ENCODE data around the gene FOXN3. TPM values are rescaled to one million over a fixed set of nuclear protein-coding genes. Genes with fewer than 3 reads are reported as not detected.

FOXN3 gene
- polyA plus RNA-seq, 3 donors, result 38.7 to 57.4 (median 42.0) TPM

GRCh38 chr14:89283327-89284060 lies 133.5 kb downstream of the FOXN3 start:
- Mint-ChIP-seq H3K9me3 (no peaks in the 10 kb centered on the region), H3K4me1 (no peaks in the 10 kb centered on the region), H3K36me3 (peaks cover 44 to 50% of the 10 kb centered on the region in 2 donors), H3K4me3 (no peak overlapping the region), H3K27me3 (ENCODE audit: low read depth in 3 of 3) (peaks cover 0 to 3% (median 0%) of the 10 kb centered on the region in 3 donors), H3K27ac (peak overlapping the region in 4 of 7 donors; percentile 4 to 56 (median 52))
- H3K9me3 ChIP-seq (replicated peaks in 1 of 2; ENCODE audit: control insufficient read depth in 1 of 2, insufficient read depth in 1 of 2, low read length in 2 of 2), result no peaks in the 10 kb centered on the region
- H3K36me3 ChIP-seq (replicated peaks in 1 of 2; ENCODE audit: control insufficient read depth in 1 of 2, insufficient read depth in 2 of 2, low read length in 2 of 2), result peaks cover 16 to 63% of the 10 kb centered on the region in 2 donors
- DNase-seq, result no peak
- H3K4me2 ChIP-seq (replicated peaks; ENCODE audit: extremely low read depth, low read length, poor library complexity, severe bottlenecking), result no peak overlapping the region
- TF ChIP-seq CTCF (IDR thresholded peaks at IDR 0.05), result no peak
- no peak overlapping the region for H3K4me3 ChIP-seq (replicated peaks in 1 of 3; ENCODE audit: low read depth in 2 of 3, low read length in 3 of 3)
- peaks cover 98% of the 10 kb centered on the region for H4K20me1 ChIP-seq (ENCODE audit: insufficient read depth, low read length)
- no peak overlapping the region for H3K27ac ChIP-seq (ENCODE audit: low read depth in 1 of 2, low read length in 2 of 2)
- H3K9ac ChIP-seq (ENCODE audit: insufficient read depth, low read length, poor library complexity, severe bottlenecking), result no peak overlapping the region
- no peak overlapping the region for H2AFZ ChIP-seq (ENCODE audit: insufficient read depth, low read depth, low read length, poor library complexity, severe bottlenecking)
- H3K79me2 ChIP-seq (ENCODE audit: insufficient read depth, low read length), result peaks cover 64% of the 10 kb centered on the region
- WGBS (ENCODE audit: insufficient coverage), result no CpG with 5 or more reads among the region's 6 CpGs
- H3K4me1 ChIP-seq (ENCODE audit: control insufficient read depth in 1 of 2, insufficient read depth in 2 of 2, low read length in 2 of 2), result no peaks in the 10 kb centered on the region
- H3K27me3 ChIP-seq (ENCODE audit: control insufficient read depth in 2 of 2, insufficient read depth in 2 of 2, low read length in 2 of 2), result no peaks in the 10 kb centered on the region
- intact Hi-C loops (cut with micrococcal nuclease), result no loop called here

GRCh38 chr14:89282191-89282590 lies 134.8 kb downstream of the FOXN3 start:
- H3K9ac ChIP-seq (ENCODE audit: insufficient read depth, low read length, poor library complexity, severe bottlenecking), result no peak overlapping the region
- H3K4me1 ChIP-seq (ENCODE audit: control insufficient read depth in 1 of 2, insufficient read depth in 2 of 2, low read length in 2 of 2), result no peaks in the 10 kb centered on the region
- peaks cover 20 to 76% of the 10 kb centered on the region in 2 donors for H3K36me3 ChIP-seq (replicated peaks in 1 of 2; ENCODE audit: control insufficient read depth in 1 of 2, insufficient read depth in 2 of 2, low read length in 2 of 2)
- Mint-ChIP-seq H3K36me3 (peaks cover 49 to 58% of the 10 kb centered on the region in 2 donors), H3K27me3 (ENCODE audit: low read depth in 3 of 3) (peaks cover 0 to 2% (median 0%) of the 10 kb centered on the region in 3 donors), H3K27ac (peak overlapping the region in 1 of 7 donors; percentile 65), H3K4me3 (no peak overlapping the region), H3K4me1 (no peaks in the 10 kb centered on the region), H3K9me3 (no peaks in the 10 kb centered on the region)
- H2AFZ ChIP-seq (ENCODE audit: insufficient read depth, low read depth, low read length, poor library complexity, severe bottlenecking), result no peak overlapping the region
- H3K27me3 ChIP-seq (ENCODE audit: control insufficient read depth in 2 of 2, insufficient read depth in 2 of 2, low read length in 2 of 2), result no peaks in the 10 kb centered on the region
- H3K79me2 ChIP-seq (ENCODE audit: insufficient read depth, low read length), result peaks cover 71% of the 10 kb centered on the region
- no peak for DNase-seq
- no peak overlapping the region for H3K27ac ChIP-seq (ENCODE audit: low read depth in 1 of 2, low read length in 2 of 2)
- H4K20me1 ChIP-seq (ENCODE audit: insufficient read depth, low read length), result peaks cover 100% of the 10 kb centered on the region
- H3K4me2 ChIP-seq (replicated peaks; ENCODE audit: extremely low read depth, low read length, poor library complexity, severe bottlenecking), result no peak overlapping the region
- no peaks in the 10 kb centered on the region for H3K9me3 ChIP-seq (replicated peaks in 1 of 2; ENCODE audit: control insufficient read depth in 1 of 2, insufficient read depth in 1 of 2, low read length in 2 of 2)
- no peak for TF ChIP-seq CTCF (IDR thresholded peaks at IDR 0.05)
- no peak overlapping the region for H3K4me3 ChIP-seq (replicated peaks in 1 of 3; ENCODE audit: low read depth in 2 of 3, low read length in 3 of 3)
- intact Hi-C loops (cut with micrococcal nuclease), result no loop called here
- WGBS (ENCODE audit: insufficient coverage), result no CpG with 5 or more reads among the region's 4 CpGs

Measured in CD14-positive monocyte (primary cell).